Measurements from ENCODE around the gene ST6GALNAC6. TPM values are rescaled to one million over a fixed set of nuclear protein-coding genes. Genes with fewer than 3 reads are reported as not detected.

Gene ST6GALNAC6
- total RNA-seq, 4 donors from 2014 or later, result 50.5 to 72.9 (median 65.6) TPM

- H3K4me3 ChIP-seq (ENCODE audit: low read depth, poor library complexity, severe bottlenecking), result no peak overlapping the region
- intact Hi-C loops (cut with DNase I; ENCODE audit: low total_unique reads), result loop anchor here (5.0 to 10.0 kb wide), 3 partner anchors 186 to 418 kb away; partner anchors contain the start of gene TOR2A
- WGBS, 2 donors, result 65 to 70% methylated on average over 6 of the region's 6 CpGs
- no peak for TF ChIP-seq POLR2A (IDR thresholded peaks at IDR 0.05)
- TF ChIP-seq CTCF (IDR thresholded peaks at IDR 0.05), result no peak
- DNase-seq (ENCODE audit: low spot score in 2 of 2), result no peak
Measured at GRCh38 chr9:127923046-127923445, 23.6 kb upstream of the ST6GALNAC6 start.

- 0 to 8% methylated on average over 12 to 33 of the region's 45 CpGs for WGBS, 2 donors
- peak in 1 of 2 donors; percentile 96 for DNase-seq (ENCODE audit: low spot score in 2 of 2)
- intact Hi-C loops (cut with DNase I; ENCODE audit: low total_unique reads), result loop anchor here (5.0 to 10.0 kb wide), 3 partner anchors 184 to 417 kb away; partner anchors contain the start of gene TOR2A
- TF ChIP-seq CTCF (IDR thresholded peaks at IDR 0.05), result peak in 1 of 3 donors; percentile 90
- TF ChIP-seq POLR2A (IDR thresholded peaks at IDR 0.05), result no peak
- H3K4me3 ChIP-seq (ENCODE audit: low read depth, poor library complexity, severe bottlenecking), result no peak overlapping the region
Measured at GRCh38 chr9:127921557-127922120, 22.2 kb upstream of the ST6GALNAC6 start.

GRCh38 chr9:127920794-127921193, 21.4 kb upstream of the ST6GALNAC6 start:
- intact Hi-C loops (cut with DNase I; ENCODE audit: low total_unique reads), result loop anchor here (5.0 to 10.0 kb wide), 3 partner anchors 183 to 416 kb away; partner anchors contain the start of gene TOR2A
- TF ChIP-seq CTCF (IDR thresholded peaks at IDR 0.05) (no peak), POLR2A (IDR thresholded peaks at IDR 0.05) (no peak)
- H3K4me3 ChIP-seq (ENCODE audit: low read depth, poor library complexity, severe bottlenecking), result no peak overlapping the region
- WGBS, 2 donors, result 85 to 90% methylated on average over 7 of the region's 7 CpGs
- no peak for DNase-seq (ENCODE audit: low spot score in 2 of 2)

- WGBS, 2 donors, result 23 to 31% methylated on average over 8 of the region's 8 CpGs
- no peak overlapping the region for H3K4me3 ChIP-seq (ENCODE audit: low read depth, poor library complexity, severe bottlenecking)
- TF ChIP-seq POLR2A (IDR thresholded peaks at IDR 0.05) (no peak), CTCF (IDR thresholded peaks at IDR 0.05) (no peak)
- intact Hi-C loops (cut with DNase I; ENCODE audit: low total_unique reads), result no loop called here
- peak; percentile 95 to 98 for DNase-seq (ENCODE audit: low spot score in 2 of 2)
Measured at GRCh38 chr9:127919253-127919815, 19.9 kb upstream of the ST6GALNAC6 start.

GRCh38 chr9:127918183-127919107, 19.0 kb upstream of the ST6GALNAC6 start:
- WGBS, 2 donors, result 85 to 86% methylated on average over 8 of the region's 8 CpGs
- H3K4me3 ChIP-seq (ENCODE audit: low read depth, poor library complexity, severe bottlenecking), result no peak overlapping the region
- intact Hi-C loops (cut with DNase I; ENCODE audit: low total_unique reads), result no loop called here
- DNase-seq (ENCODE audit: low spot score in 2 of 2), result peak in 1 of 2 donors; percentile 68
- TF ChIP-seq CTCF (IDR thresholded peaks at IDR 0.05), result no peak
- no peak for TF ChIP-seq POLR2A (IDR thresholded peaks at IDR 0.05)

Data from lower leg skin (tissue), 4 donors.